Pancreas (tissue), 10 donors: ENCODE results near the gene OR5K4. TPM values are rescaled to one million over a fixed set of nuclear protein-coding genes. Genes with fewer than 3 reads are reported as not detected.
"Not testable (repeated sequence)": the region's sequence is repeated elsewhere in the genome, so short reads cannot be mapped to it uniquely, and the experiment has no call there.

Experiments
- ATAC-seq, 4 donors: fragments of 200-7000 bp; cut with Tn5 transposase; one replicate each; pipeline versions ENCODE4 v1.8.0 to v1.9.1; 2020; ENCODE audit warnings: mild to moderate bottlenecking in 4 of 4, moderate library complexity in 4 of 4
- DNase-seq, 6 donors: peaks; one replicate each; pipeline ENCODE4 v3.0.0-alpha.2; 2020
- FAIRE-seq: peaks from 2 replicates; lab custom pipeline; 2012; peaks lifted over from hg19 to GRCh38; lab: Jason Lieb, UNC
- H3K27ac ChIP-seq, 4 donors: fragments of 200-600 bp; sonication (generic); 1 replicate in 3 of 4; 2 replicates in 1 of 4; pipeline versions ENCODE4 v1.5.0 to v1.8.0; 2020
- H3K27me3 ChIP-seq, 4 donors: fragments of 200-600 bp; one replicate each; pipeline ENCODE4 v1.8.0; 2021
- H3K36me3 ChIP-seq, 3 donors: fragments of 200-600 bp; sonication (generic) in 1 of 3; one replicate each; pipeline versions ENCODE4 v1.5.0 to v1.8.0; 2020 to 2021
- H3K4me1 ChIP-seq, 3 donors: fragments of 200-600 bp; one replicate each; pipeline ENCODE4 v1.8.0; 2021
- H3K4me3 ChIP-seq, 4 donors: fragments of 200-600 bp; sonication (generic) in 2 of 4; one replicate each; pipeline versions ENCODE4 v1.5.0 to v1.8.0; 2020 to 2021
- H3K9me3 ChIP-seq, 4 donors: fragments of 200-600 bp; one replicate each; pipeline ENCODE4 v1.8.0; 2021
- WGBS, 2 donors: extraction: QIAGEN DNeasy Blood & Tissue Kit; methylation state at CpG; one replicate each; pipeline ENCODE4 v1.1.7; 2013; 5-methylcytosine and 5-hydroxymethylcytosine counted together
- intact Hi-C, 3 donors: fragments of 100-400 bp; cut with DNase I; formaldehyde crosslinking; loops; one replicate each; pipeline versions ENCODE4 v1.11.1 to v1.14.2; 2022
- polyA plus RNA-seq, 2 donors: library from polyadenylated mRNA; stranded (reverse); fragments of 200-250 nt; gene quantifications; one replicate each; pipeline ENCODE4 v1.2.3, GENCODE V29; 2013
- total RNA-seq, 6 donors: library from RNA; stranded (reverse); fragmentation: NEBNext Ultra II Directional in 4 of 6; extraction: Animal tissue kit (Norgen Biotek cat#: 25700) in 4 of 6; gene quantifications; one replicate each; pipeline versions ENCODE4 v1.2.1 to v1.2.4, GENCODE V29; 2021 to 2023
- TF ChIP-seq, protein P1 (sequence below), 4 donors: fragments of 200-600 bp; sonication (generic) in 3 of 4; IDR thresholded peaks; one replicate each; pipeline versions ENCODE4 v1.5.0 to v1.8.0; 2021; ENCODE audit warnings: antibody characterized with exemption in 4 of 4
- donor health status: healthy with polysubstance abuse.
- donor health status: DM: no; HTN: no; CAD: no; lungs with moderate emphysema.
- donor health status: DM: no; HTN: no; CAD: no.
- donor health status: control.
- donor health status: control.
- donor health status: Bipolar disorder and iron deficiency.
- donor health status: DM: yes; HTN: yes; CAD: no.
- donor health status: DM: no; HTN: no; CAD: no.
- donor health status: DM: no; HTN: no; CAD: no.
- donor health status: DM: yes; HTN: yes; CAD: no.

Gene OR5K4
- total and polyA plus RNA-seq, 8 donors = not detected

DNA sequence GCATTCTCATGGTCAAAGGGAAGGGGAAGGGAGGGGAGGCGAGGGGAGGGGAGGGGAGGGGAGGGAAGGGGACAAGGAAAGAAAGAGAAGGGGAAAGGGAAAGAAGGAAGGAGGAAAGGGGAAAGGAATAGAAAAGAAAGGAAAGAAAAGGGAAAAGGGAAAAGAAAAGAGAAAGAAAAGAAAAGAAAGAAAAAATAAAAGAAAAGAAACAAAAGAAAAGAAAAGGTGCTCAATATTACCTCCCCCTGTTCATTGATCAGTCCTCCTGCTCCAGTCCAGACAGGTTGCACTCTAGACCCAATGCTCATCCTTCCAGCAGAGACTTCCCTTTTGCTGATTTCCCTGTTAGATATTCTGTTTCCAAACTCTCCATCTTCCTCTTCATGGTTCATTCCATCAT is 18.8 kb downstream of the OR5K4 start:
- Histone ChIP-seq H3K9me3 (no peaks in the 10 kb centered on the region), H3K4me1 (no peaks in the 10 kb centered on the region), H3K27ac (no peak overlapping the region), H3K4me3 (no peak overlapping the region), H3K36me3 (no peaks in the 10 kb centered on the region), H3K27me3 (no peaks in the 10 kb centered on the region)
- TF ChIP-seq, protein P1, sequence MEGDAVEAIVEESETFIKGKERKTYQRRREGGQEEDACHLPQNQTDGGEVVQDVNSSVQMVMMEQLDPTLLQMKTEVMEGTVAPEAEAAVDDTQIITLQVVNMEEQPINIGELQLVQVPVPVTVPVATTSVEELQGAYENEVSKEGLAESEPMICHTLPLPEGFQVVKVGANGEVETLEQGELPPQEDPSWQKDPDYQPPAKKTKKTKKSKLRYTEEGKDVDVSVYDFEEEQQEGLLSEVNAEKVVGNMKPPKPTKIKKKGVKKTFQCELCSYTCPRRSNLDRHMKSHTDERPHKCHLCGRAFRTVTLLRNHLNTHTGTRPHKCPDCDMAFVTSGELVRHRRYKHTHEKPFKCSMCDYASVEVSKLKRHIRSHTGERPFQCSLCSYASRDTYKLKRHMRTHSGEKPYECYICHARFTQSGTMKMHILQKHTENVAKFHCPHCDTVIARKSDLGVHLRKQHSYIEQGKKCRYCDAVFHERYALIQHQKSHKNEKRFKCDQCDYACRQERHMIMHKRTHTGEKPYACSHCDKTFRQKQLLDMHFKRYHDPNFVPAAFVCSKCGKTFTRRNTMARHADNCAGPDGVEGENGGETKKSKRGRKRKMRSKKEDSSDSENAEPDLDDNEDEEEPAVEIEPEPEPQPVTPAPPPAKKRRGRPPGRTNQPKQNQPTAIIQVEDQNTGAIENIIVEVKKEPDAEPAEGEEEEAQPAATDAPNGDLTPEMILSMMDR (IDR thresholded peaks at IDR 0.05) = no peak
- no peak for DNase-seq
- FAIRE-seq = no peak
- 14% methylated on average over 1 of the region's 1 CpG; no CpG with 5 or more reads in 1 of the 2 donors for WGBS, 2 donors
- intact Hi-C loops = no loop called here
- no peak for ATAC-seq

DNA sequence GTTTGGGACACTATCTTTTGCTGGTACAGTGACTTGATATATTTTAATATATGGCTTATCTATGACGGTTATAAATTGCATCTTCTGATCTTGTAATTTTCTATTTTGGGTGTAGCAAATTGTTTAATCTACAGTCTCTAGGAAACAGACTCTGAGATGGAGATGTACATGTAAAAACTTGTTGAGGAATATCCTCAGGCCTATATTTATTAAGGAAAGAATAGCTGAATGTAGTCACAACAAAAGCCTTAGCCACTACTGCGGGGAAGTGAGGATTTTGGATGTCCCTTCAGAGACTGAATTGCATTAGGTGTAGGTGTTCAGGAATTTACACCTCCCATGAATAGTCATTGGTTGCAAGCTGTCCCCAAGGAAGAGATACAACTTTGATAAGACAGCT is 23.0 kb downstream of the OR5K4 start:
- DNase-seq (no peak), FAIRE-seq (no peak), ATAC-seq (no peak)
- intact Hi-C loops = no loop called here
- Histone ChIP-seq H3K4me3 (no peak overlapping the region), H3K4me1 (no peaks in the 10 kb centered on the region), H3K36me3 (no peaks in the 10 kb centered on the region), H3K27me3 (no peaks in the 10 kb centered on the region), H3K27ac (no peak overlapping the region), H3K9me3 (no peaks in the 10 kb centered on the region)
- TF ChIP-seq, protein P1 (IDR thresholded peaks at IDR 0.05) = no peak
- 30 to 33% methylated on average over 2 of the region's 2 CpGs for WGBS, 2 donors

DNA sequence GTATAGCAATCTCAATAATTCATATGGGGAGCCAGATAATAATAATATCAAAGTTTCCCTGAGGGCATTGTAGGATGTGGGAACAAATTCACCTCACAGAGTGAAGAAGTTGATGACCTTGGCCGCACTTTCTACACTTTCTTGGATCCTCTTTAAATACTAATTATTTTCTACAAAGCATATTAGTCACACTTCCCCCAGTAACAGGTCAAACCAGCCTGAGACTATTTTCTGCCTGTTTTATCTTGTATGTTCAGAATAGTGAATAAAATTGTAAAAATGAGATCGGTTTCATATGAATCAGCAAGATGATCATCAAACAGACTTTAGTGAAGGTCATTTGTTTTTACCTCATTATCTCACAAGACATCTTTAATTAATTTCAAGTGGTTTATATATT is 34.5 kb downstream of the OR5K4 start:
- TF ChIP-seq, protein P1 (IDR thresholded peaks at IDR 0.05) = no peak
- Histone ChIP-seq H3K4me3 (no peak overlapping the region), H3K9me3 (no peaks in the 10 kb centered on the region), H3K27me3 (no peaks in the 10 kb centered on the region), H3K4me1 (no peaks in the 10 kb centered on the region), H3K36me3 (no peaks in the 10 kb centered on the region), H3K27ac (no peak overlapping the region)
- FAIRE-seq = no peak
- no peak for ATAC-seq
- intact Hi-C loops = no loop called here
- DNase-seq = no peak
- WGBS, 2 donors = 55 to 68% methylated on average over 2 of the region's 2 CpGs

DNA sequence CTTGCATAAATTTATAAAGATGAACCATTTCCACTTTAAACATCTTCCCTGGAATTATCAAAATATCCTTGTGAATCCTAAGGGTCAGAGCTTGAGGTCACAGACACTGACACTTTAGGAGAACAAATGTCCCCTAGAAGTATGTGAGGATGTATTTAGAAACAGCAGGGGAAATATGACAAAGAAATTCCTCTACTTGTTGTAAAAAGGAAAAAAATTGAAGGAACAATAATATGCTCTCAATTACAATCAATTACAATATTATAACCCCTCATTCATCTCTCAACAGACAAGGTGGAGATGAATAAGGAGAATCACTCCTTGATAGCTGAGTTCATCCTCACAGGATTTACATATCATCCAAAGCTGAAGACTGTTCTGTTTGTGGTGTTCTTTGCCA is 36.7 kb downstream of the OR5K4 start, which contains the start of gene OR5K3:
Gene OR5K3, plus strand, starts transcription at position 301 of the 400 bp plus-strand sequence. Its CDS starts 0 bp downstream, at position 301.
- ATAC-seq (no peak), FAIRE-seq (no peak), DNase-seq (no peak)
- Histone ChIP-seq H3K27ac (no peak within 1 kb of the TSS), H3K36me3 (no peaks in the 10 kb centered on the region), H3K4me3 (no peak within 1 kb of the TSS), H3K27me3 (no peaks in the 10 kb centered on the region), H3K4me1 (no peaks in the 10 kb centered on the region), H3K9me3 (no peaks in the 10 kb centered on the region)
- intact Hi-C loops = no loop called here
- TF ChIP-seq, protein P1 (IDR thresholded peaks at IDR 0.05) = no peak

DNA sequence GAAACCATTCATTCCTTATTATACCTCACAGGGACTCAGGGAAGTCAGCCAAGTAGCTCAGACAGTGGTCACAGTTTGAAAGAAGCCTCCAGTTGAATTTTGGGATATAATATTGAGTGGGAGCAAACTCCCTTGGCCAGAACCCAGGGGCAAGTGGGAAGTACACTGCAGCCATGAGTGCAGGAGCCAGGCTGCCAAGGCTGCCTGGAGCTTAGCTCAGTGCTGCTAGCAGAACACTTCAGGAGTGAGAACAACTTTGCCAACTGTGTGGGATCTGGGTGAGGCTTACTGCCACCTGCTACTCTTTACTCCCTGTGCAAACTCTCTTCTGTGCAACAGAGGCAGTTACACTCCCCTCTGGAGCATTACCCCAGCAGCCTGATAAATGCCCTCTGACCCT is 41.4 kb downstream of the OR5K4 start:
- DNase-seq = no peak
- H3K27me3 ChIP-seq = no peaks in the 10 kb centered on the region
- TF ChIP-seq, protein P1 (IDR thresholded peaks at IDR 0.05) = no peak
- H3K4me1 ChIP-seq = no peaks in the 10 kb centered on the region
- no peak for FAIRE-seq
- H3K4me3 ChIP-seq = no peak overlapping the region
- ATAC-seq = no peak
- no peak overlapping the region for H3K27ac ChIP-seq
- no peaks in the 10 kb centered on the region for H3K9me3 ChIP-seq
- intact Hi-C loops = no loop called here
- no peaks in the 10 kb centered on the region for H3K36me3 ChIP-seq

DNA sequence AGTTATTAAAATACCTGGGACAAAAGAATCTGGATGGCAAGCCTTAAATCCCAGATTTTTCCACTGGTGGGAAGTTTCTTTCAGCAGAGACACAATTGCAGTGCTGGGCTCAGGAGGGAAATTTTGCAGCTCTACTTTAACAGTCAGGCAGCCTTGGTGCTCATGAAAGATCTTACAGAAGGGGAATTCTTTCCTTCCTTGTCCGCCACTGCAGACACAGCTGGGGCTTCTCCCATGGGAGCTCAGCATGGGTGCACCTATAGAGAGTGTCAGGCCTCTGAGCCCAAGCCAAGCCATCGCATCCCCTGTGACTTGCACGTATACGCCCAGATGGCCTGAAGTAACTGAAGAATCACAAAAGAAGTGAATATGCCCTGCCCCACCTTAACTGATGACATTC is 42.8 kb downstream of the OR5K4 start:
- FAIRE-seq, intact Hi-C loops, H3K4me3 ChIP-seq, H3K27ac ChIP-seq, DNase-seq, H3K4me1 ChIP-seq, ATAC-seq, H3K9me3 ChIP-seq, H3K27me3 ChIP-seq, H3K36me3 ChIP-seq: not testable (repeated sequence)
- WGBS, 2 donors = 74 to 87% methylated on average over 3 to 4 of the region's 4 CpGs
